Bronchial smooth muscle cell (primary cell): ENCODE data around the gene HIRIP3. TPM values are rescaled to one million over a fixed set of nuclear protein-coding genes. Genes with fewer than 3 reads are reported as not detected.

Experiments
- total RNA-seq: library from RNA; depleted of rRNA; stranded (reverse); fragments of >200 nt; gene quantifications from 2 replicates; pipeline ENCODE4 v1.2.1, GENCODE V29; 2014

Gene HIRIP3
- 6.6 and 7.6 TPM in 2 replicates for total RNA-seq

DNA sequence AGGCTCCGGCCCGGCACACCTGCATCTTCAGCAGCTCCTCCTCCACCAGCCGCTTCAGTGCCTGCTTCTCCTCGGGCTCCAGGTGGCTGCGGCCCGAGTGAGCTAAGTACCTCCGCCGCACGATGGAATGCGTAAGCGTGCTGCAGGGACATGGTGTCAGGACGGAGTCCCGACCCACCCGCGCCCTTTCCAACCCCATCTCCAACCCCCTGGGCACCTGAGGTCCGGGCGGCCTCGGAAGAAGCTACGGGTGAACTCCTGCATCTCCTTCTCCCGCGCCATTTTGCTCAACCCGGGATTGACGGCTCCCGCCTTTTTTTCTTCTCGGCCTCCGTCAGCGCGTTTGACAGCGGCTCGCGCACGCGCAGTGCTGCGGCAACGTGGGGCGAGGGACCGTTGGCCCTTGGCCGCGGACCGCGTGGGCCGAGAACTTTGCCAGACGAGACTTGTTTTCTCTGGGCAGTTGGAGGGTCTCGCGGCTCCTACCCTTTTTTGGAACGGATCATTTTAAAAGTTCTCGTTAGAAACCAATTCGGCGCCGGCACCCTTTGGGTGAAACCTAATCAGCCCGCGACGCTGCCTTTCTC lies at the start of gene HIRIP3:
Gene HIRIP3 (minus strand): TSS at position 294 of the 587 bp plus-strand sequence. CDS start 12 bp downstream, at position 282.

DNA sequence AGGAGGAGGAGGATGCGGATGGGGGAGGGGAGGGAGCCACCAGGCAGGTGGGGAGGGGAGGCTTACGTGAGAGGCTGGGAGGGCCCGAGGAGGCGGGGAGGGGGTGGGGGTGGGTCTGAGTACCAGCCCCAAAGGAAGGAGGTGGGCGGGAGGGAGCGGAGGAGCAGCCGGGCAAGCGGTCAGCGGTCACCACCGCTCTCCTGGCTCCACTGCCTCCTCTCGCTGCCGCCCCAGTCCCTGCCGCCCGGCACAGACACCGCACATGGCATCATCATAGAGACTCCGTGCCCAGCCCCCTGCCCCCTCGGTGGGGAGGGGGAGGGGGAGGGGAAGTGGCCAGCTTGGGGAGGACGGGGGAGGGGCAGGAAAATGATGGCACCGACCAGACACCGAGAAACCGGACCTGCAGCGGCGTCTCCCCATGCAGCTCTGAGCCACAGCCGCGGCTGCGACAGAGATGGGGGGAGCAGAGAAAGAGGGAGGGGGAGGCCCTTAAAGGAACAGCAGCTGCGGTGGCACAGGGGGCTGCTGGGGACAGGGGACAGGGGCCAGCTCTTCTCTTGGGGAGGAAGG lies 35.5 kb upstream of the HIRIP3 start, which contains the start of gene TLCD3B:
Gene TLCD3B (minus strand): TSS at position 431 of the 573 bp plus-strand sequence. CDS start 744 bp downstream, outside the sequence.

GRCh38 chr16:30022887-30023286 lies 27.5 kb upstream of the HIRIP3 start, which contains the start of gene C16orf92:
TSS of gene C16orf92 (plus strand) at chr16:30023198. CDS start at chr16:30023341, 143 bp downstream.

DNA sequence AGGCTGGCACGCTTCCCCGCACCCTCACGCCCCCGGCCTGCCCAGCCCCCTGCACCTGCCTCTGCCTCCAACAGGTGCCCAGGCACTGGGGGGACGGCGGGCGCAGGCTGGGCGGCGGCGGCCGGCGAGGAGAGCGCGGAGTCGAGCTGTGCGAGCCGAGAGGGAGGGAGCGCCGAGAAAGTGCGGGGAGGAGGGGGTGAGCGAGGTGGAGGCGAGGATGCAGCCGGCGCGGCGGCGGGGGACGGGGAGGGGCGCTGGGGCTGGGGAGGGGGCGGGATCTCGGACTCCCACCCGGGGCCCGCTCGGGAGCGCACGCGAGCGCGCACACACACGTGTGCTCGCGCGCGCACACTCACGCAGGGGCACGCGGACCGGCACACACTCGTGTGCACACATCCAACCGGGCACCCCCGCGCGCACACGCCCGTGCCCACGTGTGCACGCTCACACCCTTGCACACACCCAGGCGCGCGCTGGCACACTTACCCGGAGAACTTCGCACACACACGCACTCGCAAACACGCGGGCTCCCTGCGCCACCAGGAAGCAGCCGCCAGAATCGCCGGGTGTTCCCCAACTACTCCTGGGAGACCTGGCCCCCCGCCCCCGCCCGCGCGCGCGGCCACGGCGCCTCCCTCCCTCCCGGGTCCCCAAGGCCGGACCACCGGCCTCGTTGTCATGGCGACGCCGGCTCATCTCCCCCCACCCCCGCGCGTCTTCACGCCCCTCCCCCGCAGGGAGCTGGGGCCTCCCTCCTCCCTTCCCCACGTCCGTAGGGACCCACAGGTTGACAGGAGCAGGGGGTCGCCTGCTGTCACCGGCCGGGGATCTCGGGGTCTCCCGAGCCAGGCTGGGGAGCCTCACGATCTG lies 15.7 kb upstream of the HIRIP3 start, which contains the start of gene DOC2A:
Gene DOC2A (minus strand): TSS at position 184 of the 870 bp plus-strand sequence. CDS start 805 bp downstream, outside the sequence.

GRCh38 chr16:29995911-29996765 lies 721 bp upstream of the HIRIP3 start, which contains the start of gene INO80E:
TSS of gene INO80E (plus strand) at chr16:29996241. CDS start at chr16:29996311, 70 bp downstream.

GRCh38 chr16:29973384-29974246 lies 21.8 kb downstream of the HIRIP3 start, which contains the start of gene TAOK2:
TSS of gene TAOK2 (plus strand) at chr16:29973868. CDS start at chr16:29977773, 3,905 bp downstream.

GRCh38 chr16:29961479-29962343 lies 33.7 kb downstream of the HIRIP3 start, which contains the start of gene TMEM219:
TSS of gene TMEM219 (plus strand) at chr16:29962079. CDS start at chr16:29963144, 1,065 bp downstream.

Other genes with a start within 250 kb of the HIRIP3 start
- gene C16orf54, start 249.6 kb downstream of the HIRIP3 start, total RNA-seq, result not detected in 2 replicates
- gene ZG16, start 217.4 kb downstream of the HIRIP3 start, total RNA-seq, result not detected in 2 replicates
- 6.5 and 14.3 TPM in 2 replicates for gene KIF22, start 204.9 kb downstream of the HIRIP3 start, total RNA-seq
- gene MAZ, start 189.1 kb downstream of the HIRIP3 start, total RNA-seq, result 127 and 202 TPM in 2 replicates
- gene PRRT2, start 183.4 kb downstream of the HIRIP3 start, total RNA-seq, result 1.9 and 4.4 TPM in 2 replicates
- 12.1 and 12.3 TPM in 2 replicates for gene PAGR1, start 179.5 kb downstream of the HIRIP3 start, total RNA-seq
- gene MVP, start 175.2 kb downstream of the HIRIP3 start, total RNA-seq, result 549 and 610 TPM in 2 replicates
- gene CDIPT, start 132.4 kb downstream of the HIRIP3 start, total RNA-seq, result 63.4 and 86.9 TPM in 2 replicates
- 5.5 and 7.5 TPM in 2 replicates for gene SEZ6L2, start 96.1 kb downstream of the HIRIP3 start, total RNA-seq
- gene ASPHD1, start 95.1 kb downstream of the HIRIP3 start, total RNA-seq, result 2.1 and 6.8 TPM in 2 replicates
- 3.9 and 5.0 TPM in 2 replicates for gene KCTD13, start 69.4 kb downstream of the HIRIP3 start, total RNA-seq
- gene TMEM219, start 33.5 kb downstream of the HIRIP3 start, total RNA-seq, result 57.5 and 67.9 TPM in 2 replicates
- 41.3 and 46.7 TPM in 2 replicates for gene TAOK2, start 21.7 kb downstream of the HIRIP3 start, total RNA-seq
- 11.9 and 13.1 TPM in 2 replicates for gene INO80E, start 624 bp upstream of the HIRIP3 start, total RNA-seq
- 0.16 and 0.34 TPM in 2 replicates for gene DOC2A, start 15.4 kb upstream of the HIRIP3 start, total RNA-seq
- not detected in 2 replicates for gene C16orf92, start 27.6 kb upstream of the HIRIP3 start, total RNA-seq
- gene TLCD3B, start 35.7 kb upstream of the HIRIP3 start, total RNA-seq, result not detected in 2 replicates
- gene ALDOA, start 70.1 kb upstream of the HIRIP3 start, total RNA-seq, result 263 and 375 TPM in 2 replicates
- gene PPP4C, start 80.4 kb upstream of the HIRIP3 start, total RNA-seq, result 151 and 167 TPM in 2 replicates
- gene TBX6, start 96.3 kb upstream of the HIRIP3 start, total RNA-seq, result 0.16 and 0.26 TPM in 2 replicates
- 7.3 and 12.0 TPM in 2 replicates for gene YPEL3, start 100.6 kb upstream of the HIRIP3 start, total RNA-seq
- 0.95 and 3.2 TPM in 2 replicates for gene GDPD3, start 117.9 kb upstream of the HIRIP3 start, total RNA-seq
- 40.4 and 43.2 TPM in 2 replicates for gene MAPK3, start 127.6 kb upstream of the HIRIP3 start, total RNA-seq
- gene CORO1A, start 188.0 kb upstream of the HIRIP3 start, total RNA-seq, result 0.60 and 0.79 TPM in 2 replicates
- 27.8 and 29.3 TPM in 2 replicates for gene BOLA2B, start 198.0 kb upstream of the HIRIP3 start, total RNA-seq
- gene SLX1A, start 198.3 kb upstream of the HIRIP3 start, total RNA-seq, result 11.6 and 17.2 TPM in 2 replicates
- gene SULT1A3, start 203.6 kb upstream of the HIRIP3 start, total RNA-seq, result 1.3 and 1.7 TPM in 2 replicates